Neural cell (in vitro differentiated cells): Measurements from ENCODE around the gene SLC6A19. TPM values are rescaled to one million over a fixed set of nuclear protein-coding genes. Genes with fewer than 3 reads are reported as not detected.

ENCODE experiments used
- H2AFZ ChIP-seq: fragments of 200-600, 300-800 bp; sonication (generic), shearing (Covaris generic); 2 replicates; pipeline ENCODE4 v1.6.0; 2014; ENCODE audit warnings: low read depth, mild to moderate bottlenecking, antibody characterized with exemption, low read length, moderate library complexity
- H3F3A ChIP-seq: fragments of 200-600 bp; shearing (Covaris generic); 2 replicates; pipeline ENCODE4 v1.6.1; 2016; ENCODE audit warnings: mild to moderate bottlenecking, moderate library complexity, mixed read lengths, antibody characterized with exemption, low read length; ENCODE audit not compliant: insufficient read depth, poor library complexity, severe bottlenecking
- H3K27ac ChIP-seq: fragments of 200-600, 300-800 bp; sonication (generic), shearing (Covaris generic); 2 replicates; pipeline ENCODE4 v1.5.1; 2014; ENCODE audit warnings: mild to moderate bottlenecking, low read length, moderate library complexity
- H3K27me3 ChIP-seq: fragments of 300-800, 200-600 bp; sonication (generic), shearing (Covaris generic); 2 replicates; pipeline ENCODE4 v1.6.0; 2014; ENCODE audit warnings: mild to moderate bottlenecking, low read depth, low read length, moderate library complexity; ENCODE audit not compliant: insufficient read depth
- H3K36me3 ChIP-seq: fragments of 300-800, 200-600 bp; sonication (generic), shearing (Covaris generic); 2 replicates; pipeline ENCODE4 v1.5.1; 2014; ENCODE audit warnings: mild to moderate bottlenecking, antibody characterized with exemption, low read length, moderate library complexity; ENCODE audit not compliant: insufficient read depth
- H3K4me2 ChIP-seq: fragments of 300-800, 200-600 bp; sonication (generic), shearing (Covaris generic); 2 replicates; pipeline ENCODE4 v1.6.0; 2014; ENCODE audit warnings: mild to moderate bottlenecking, low read length
- H3K4me3 ChIP-seq: fragments of 300-800, 200-600 bp; sonication (generic), shearing (Covaris generic); 2 replicates; pipeline ENCODE4 v1.5.1; 2014; ENCODE audit warnings: mild to moderate bottlenecking, low read length, moderate library complexity
- H3K79me2 ChIP-seq: fragments of 200-600 bp; shearing (Covaris generic); replicated peaks from 2 replicates; pipeline ENCODE4 v1.6.0; 2014; ENCODE audit warnings: mild to moderate bottlenecking, low read length, moderate library complexity; ENCODE audit not compliant: insufficient read depth
- H3K9ac ChIP-seq: fragments of 300-800, 200-600 bp; sonication (generic), shearing (Covaris generic); 2 replicates; pipeline ENCODE4 v1.6.1; 2016; ENCODE audit warnings: mild to moderate bottlenecking, low read length, mixed read lengths
- H3K9me2 ChIP-seq: fragments of 200-600 bp; shearing (Covaris generic); 2 replicates; pipeline ENCODE4 v1.6.1; 2016; ENCODE audit warnings: mild to moderate bottlenecking, low read length, mixed read lengths; ENCODE audit not compliant: insufficient read depth
- H3K9me3 ChIP-seq: fragments of 200-600, 300-800 bp; sonication (generic), shearing (Covaris generic); 2 replicates; pipeline ENCODE4 v1.6.1; 2016; ENCODE audit warnings: mild to moderate bottlenecking, mixed run types, low read length, moderate library complexity, mixed read lengths
- H4K20me1 ChIP-seq: fragments of 200-600 bp; shearing (Covaris generic); 2 replicates; pipeline ENCODE4 v1.6.1; 2016; ENCODE audit warnings: mild to moderate bottlenecking, mixed run types; ENCODE audit not compliant: insufficient read depth
- EP300 ChIP-seq: fragments of 450-650 bp; conservative IDR thresholded peaks from 2 replicates; pipeline ENCODE4 v1.6.1; 2014; ENCODE audit warnings: antibody characterized with exemption, mild to moderate bottlenecking, moderate library complexity; ENCODE audit not compliant: poor library complexity, severe bottlenecking
- EZH2 ChIP-seq: fragments of 200-600, 300-800 bp; shearing (Covaris generic), sonication (generic); IDR thresholded peaks from 2 replicates; pipeline ENCODE4 v1.6.1; 2014; ENCODE audit warnings: antibody characterized with exemption, low read length, borderline replicate concordance, mild to moderate bottlenecking; ENCODE audit not compliant: insufficient read depth, poor library complexity, severe bottlenecking
- MXI1 ChIP-seq: fragments of 450-650 bp; conservative IDR thresholded peaks from 2 replicates; pipeline ENCODE4 v1.6.1; 2014; ENCODE audit warnings: antibody characterized with exemption, mild to moderate bottlenecking; ENCODE audit not compliant: poor library complexity, severe bottlenecking
- POLR2AphosphoS5 ChIP-seq: IDR thresholded peaks from 2 replicates; pipeline ENCODE4 v1.6.1; 2012
- RAD21 ChIP-seq: fragments of 450-650 bp; conservative IDR thresholded peaks from 2 replicates; pipeline ENCODE4 v1.6.1; 2014; ENCODE audit warnings: antibody characterized with exemption, mild to moderate bottlenecking, moderate library complexity
- REST ChIP-seq: IDR thresholded peaks from 2 replicates; pipeline ENCODE4 v1.6.1; 2012; ENCODE audit warnings: borderline replicate concordance
- SMC3 ChIP-seq: fragments of 450-650 bp; conservative IDR thresholded peaks from 2 replicates; pipeline ENCODE4 v1.6.1; 2014; ENCODE audit warnings: antibody characterized with exemption, mild to moderate bottlenecking, moderate library complexity; ENCODE audit not compliant: poor library complexity
- TAF1 ChIP-seq: IDR thresholded peaks from 2 replicates; pipeline ENCODE4 v1.6.1; 2012; ENCODE audit warnings: low read depth
- polyA plus RNA-seq: library from polyadenylated mRNA; depleted of rRNA; stranded (reverse); fragments of >200 nt; gene quantifications from 2 replicates; pipeline ENCODE4 v1.2.3, GENCODE V29; 2014
- TF ChIP-seq, protein P1 (sequence below): fragments of 450-650 bp; IDR thresholded peaks from 2 replicates; pipeline ENCODE4 v1.5.1; 2014; ENCODE audit warnings: antibody characterized with exemption, mild to moderate bottlenecking, moderate library complexity; ENCODE audit not compliant: poor library complexity, severe bottlenecking

The SLC6A19 gene
- polyA plus RNA-seq, 1 donor from 2014 or later = not detected

DNA sequence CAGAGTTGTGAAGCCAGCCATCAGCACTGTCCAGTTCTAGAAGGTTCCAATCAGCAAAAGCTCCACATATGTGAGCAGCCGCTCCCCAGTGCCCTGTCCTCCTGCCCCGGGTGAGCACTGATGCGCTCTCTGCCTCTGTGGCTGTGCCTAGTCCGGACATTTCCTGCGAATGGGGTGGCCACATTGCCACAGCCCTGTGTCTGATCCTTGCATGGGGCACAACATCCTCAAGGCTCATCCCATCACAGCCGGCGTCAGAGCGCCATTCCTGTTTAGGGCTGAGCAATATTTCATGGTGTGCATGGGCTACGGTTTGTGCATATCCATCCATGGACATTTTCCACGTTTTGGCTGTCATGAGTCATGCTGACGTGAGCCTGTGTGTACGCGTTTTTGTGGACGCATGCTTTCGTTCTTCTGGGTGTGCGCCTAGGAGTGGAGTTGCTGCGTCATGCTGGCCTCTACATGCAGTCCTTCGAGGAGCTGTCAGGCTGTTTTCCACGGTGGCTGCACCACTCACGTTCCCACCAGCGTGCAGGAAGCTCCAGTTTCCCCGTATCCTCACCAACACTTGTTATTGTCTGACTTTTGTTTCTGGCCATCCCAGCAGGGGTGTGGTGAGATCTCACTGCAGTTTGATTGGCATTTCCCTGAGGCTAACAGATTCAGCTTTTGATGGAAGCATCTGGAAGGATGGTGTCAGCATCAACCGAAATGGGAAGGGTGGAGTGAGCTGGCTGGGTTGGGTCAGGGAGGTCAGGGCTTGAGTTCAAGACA lies 14.1 kb downstream of the SLC6A19 start:
- no peak for TF ChIP-seq REST
- TF ChIP-seq EZH2 = no peak
- TF ChIP-seq, protein P1, sequence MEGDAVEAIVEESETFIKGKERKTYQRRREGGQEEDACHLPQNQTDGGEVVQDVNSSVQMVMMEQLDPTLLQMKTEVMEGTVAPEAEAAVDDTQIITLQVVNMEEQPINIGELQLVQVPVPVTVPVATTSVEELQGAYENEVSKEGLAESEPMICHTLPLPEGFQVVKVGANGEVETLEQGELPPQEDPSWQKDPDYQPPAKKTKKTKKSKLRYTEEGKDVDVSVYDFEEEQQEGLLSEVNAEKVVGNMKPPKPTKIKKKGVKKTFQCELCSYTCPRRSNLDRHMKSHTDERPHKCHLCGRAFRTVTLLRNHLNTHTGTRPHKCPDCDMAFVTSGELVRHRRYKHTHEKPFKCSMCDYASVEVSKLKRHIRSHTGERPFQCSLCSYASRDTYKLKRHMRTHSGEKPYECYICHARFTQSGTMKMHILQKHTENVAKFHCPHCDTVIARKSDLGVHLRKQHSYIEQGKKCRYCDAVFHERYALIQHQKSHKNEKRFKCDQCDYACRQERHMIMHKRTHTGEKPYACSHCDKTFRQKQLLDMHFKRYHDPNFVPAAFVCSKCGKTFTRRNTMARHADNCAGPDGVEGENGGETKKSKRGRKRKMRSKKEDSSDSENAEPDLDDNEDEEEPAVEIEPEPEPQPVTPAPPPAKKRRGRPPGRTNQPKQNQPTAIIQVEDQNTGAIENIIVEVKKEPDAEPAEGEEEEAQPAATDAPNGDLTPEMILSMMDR = no peak
- TF ChIP-seq SMC3 = no peak
- TF ChIP-seq EP300 = no peak
- TF ChIP-seq RAD21 = no peak
- TF ChIP-seq POLR2AphosphoS5 = no peak
- no peak for TF ChIP-seq TAF1
- no peak for TF ChIP-seq MXI1
- Histone ChIP-seq H3K79me2 (no peaks in the 10 kb centered on the region), H2AFZ (no peak overlapping the region), H3K9me3 (no peaks in the 10 kb centered on the region), H3K9me2 (no peaks in the 10 kb centered on the region), H3K9ac (no peak overlapping the region), H3F3A (no peaks in the 10 kb centered on the region), H4K20me1 (no peaks in the 10 kb centered on the region), H3K27ac (no peak overlapping the region), H3K4me2 (no peak overlapping the region), H3K36me3 (no peaks in the 10 kb centered on the region), H3K4me3 (no peak overlapping the region), H3K27me3 (no peaks in the 10 kb centered on the region)

- H3K36me3 ChIP-seq = no peaks in the 10 kb centered on the region
- no peaks in the 10 kb centered on the region for H3K79me2 ChIP-seq
- H3F3A ChIP-seq = no peaks in the 10 kb centered on the region
- no peak overlapping the region for H3K4me2 ChIP-seq
- H3K9ac ChIP-seq = no peak overlapping the region
- no peaks in the 10 kb centered on the region for H3K27me3 ChIP-seq
- H3K9me3 ChIP-seq = no peaks in the 10 kb centered on the region
- H3K27ac ChIP-seq = no peak overlapping the region
- no peak for TF ChIP-seq RAD21
- TF ChIP-seq SMC3 = no peak
- no peak for TF ChIP-seq EZH2
- no peak for TF ChIP-seq MXI1
- no peak for TF ChIP-seq TAF1
- no peak for TF ChIP-seq POLR2AphosphoS5
- TF ChIP-seq REST = no peak
- TF ChIP-seq EP300 = no peak
- H3K9me2 ChIP-seq = no peaks in the 10 kb centered on the region
- H3K4me3 ChIP-seq = no peak overlapping the region
- H4K20me1 ChIP-seq = no peaks in the 10 kb centered on the region
- H2AFZ ChIP-seq = no peak overlapping the region
These were observed 15.0 kb downstream of the SLC6A19 start for GRCh38 chr5:1216211-1216917.
